Measurements from ENCODE around the gene ROPN1L. TPM values are rescaled to one million over a fixed set of nuclear protein-coding genes. Genes with fewer than 3 reads are reported as not detected.

Gene ROPN1L
- total RNA-seq, 1 experiment from 2014 or later = 7.1 TPM

DNA sequence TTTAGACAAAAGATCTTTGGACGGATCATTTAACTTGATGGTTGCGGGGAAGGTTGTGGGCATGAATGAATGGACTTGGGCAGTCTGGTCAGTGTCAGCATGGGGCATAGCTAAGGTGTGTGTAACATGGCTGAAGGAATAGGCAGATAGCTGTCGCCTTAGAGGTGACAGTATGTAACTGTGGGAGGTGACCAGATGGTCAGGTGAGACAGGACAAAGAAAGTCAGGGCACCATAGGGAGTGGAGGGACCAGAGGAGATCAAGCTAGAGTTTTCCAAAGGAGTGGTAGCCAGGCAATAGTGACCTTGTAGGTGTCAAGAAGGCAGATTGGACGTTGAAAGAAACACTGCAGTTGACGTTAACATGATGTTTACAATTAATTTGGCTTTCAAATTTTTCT is 45.1 kb upstream of the ROPN1L start:
- Histone ChIP-seq H3K27me3 (ENCODE audit: insufficient read depth, low read depth) (no peaks in the 10 kb centered on the region), H3K9me2 (ENCODE audit: insufficient read depth) (no peaks in the 10 kb centered on the region; the same call in 1 of the 2 replicates), H3K4me1 (replicated peaks; ENCODE audit: insufficient read depth) (no peaks in the 10 kb centered on the region), H3K27ac (no peak overlapping the region), H3K36me3 (ENCODE audit: low read depth) (peaks cover 54% of the 10 kb centered on the region), H3K4me3 (no peak overlapping the region), H2AFZ (no peak overlapping the region), H3K9me3 (ENCODE audit: insufficient read depth, low read depth) (no peaks in the 10 kb centered on the region), H3K4me2 (no peak overlapping the region), H3K79me2 (ENCODE audit: low read depth) (no peaks in the 10 kb centered on the region), H4K20me1 (ENCODE audit: insufficient read depth) (peaks cover 7% of the 10 kb centered on the region; the same call in 1 of the 2 replicates), H3F3A (ENCODE audit: insufficient read depth, low read depth) (peaks cover 15% of the 10 kb centered on the region; the same call in 1 of the 2 replicates)
- CTCF ChIA-PET = interaction anchor here (0.6 kb wide), 2 partner anchors 12 to 112 kb away, joined by 4 read pairs; no protein-coding TSS in a partner anchor
- POLR2A ChIA-PET (ENCODE audit: unreplicated experiment) = no interaction called here
- BruUV-seq (replicated peaks) = no TSS peak
- TF ChIP-seq, protein P1, sequence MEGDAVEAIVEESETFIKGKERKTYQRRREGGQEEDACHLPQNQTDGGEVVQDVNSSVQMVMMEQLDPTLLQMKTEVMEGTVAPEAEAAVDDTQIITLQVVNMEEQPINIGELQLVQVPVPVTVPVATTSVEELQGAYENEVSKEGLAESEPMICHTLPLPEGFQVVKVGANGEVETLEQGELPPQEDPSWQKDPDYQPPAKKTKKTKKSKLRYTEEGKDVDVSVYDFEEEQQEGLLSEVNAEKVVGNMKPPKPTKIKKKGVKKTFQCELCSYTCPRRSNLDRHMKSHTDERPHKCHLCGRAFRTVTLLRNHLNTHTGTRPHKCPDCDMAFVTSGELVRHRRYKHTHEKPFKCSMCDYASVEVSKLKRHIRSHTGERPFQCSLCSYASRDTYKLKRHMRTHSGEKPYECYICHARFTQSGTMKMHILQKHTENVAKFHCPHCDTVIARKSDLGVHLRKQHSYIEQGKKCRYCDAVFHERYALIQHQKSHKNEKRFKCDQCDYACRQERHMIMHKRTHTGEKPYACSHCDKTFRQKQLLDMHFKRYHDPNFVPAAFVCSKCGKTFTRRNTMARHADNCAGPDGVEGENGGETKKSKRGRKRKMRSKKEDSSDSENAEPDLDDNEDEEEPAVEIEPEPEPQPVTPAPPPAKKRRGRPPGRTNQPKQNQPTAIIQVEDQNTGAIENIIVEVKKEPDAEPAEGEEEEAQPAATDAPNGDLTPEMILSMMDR (conservative IDR thresholded peaks at IDR 0.05) = no peak
- no peak for TF ChIP-seq EZH2 (IDR thresholded peaks at IDR 0.05; ENCODE audit: low read depth)
- intact Hi-C loops (cut with micrococcal nuclease; ENCODE audit: unreplicated experiment) = loop anchor here (2.0 kb wide), 1 partner anchor 18 kb away; no protein-coding TSS in a partner anchor
- DNase-seq = no peak

DNA sequence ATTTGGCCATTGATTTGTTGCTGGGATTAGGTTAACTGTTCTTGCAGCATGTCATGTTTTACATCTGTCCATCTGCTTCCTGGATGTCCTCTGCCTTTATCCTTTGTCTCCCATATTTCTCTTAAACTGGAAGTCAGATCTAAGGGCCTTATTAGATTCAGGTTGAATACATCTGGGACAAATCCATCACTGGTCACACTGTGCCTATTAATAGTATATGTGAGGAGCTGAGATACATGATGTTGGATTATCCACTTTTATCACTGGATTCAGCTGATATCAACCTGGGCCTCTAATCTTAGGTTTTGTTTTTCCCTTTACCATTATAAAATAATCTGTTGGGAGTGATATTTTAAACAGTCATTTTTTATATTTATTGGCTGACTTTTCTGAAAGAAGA is 41.8 kb upstream of the ROPN1L start:
- no peak for TF ChIP-seq EZH2 (IDR thresholded peaks at IDR 0.05; ENCODE audit: low read depth)
- TF ChIP-seq, protein P1 (conservative IDR thresholded peaks at IDR 0.05) = no peak
- no peaks in the 10 kb centered on the region for H3K4me1 ChIP-seq (replicated peaks; ENCODE audit: insufficient read depth)
- peaks cover 56% of the 10 kb centered on the region for H3K36me3 ChIP-seq (ENCODE audit: low read depth)
- peaks cover 22% of the 10 kb centered on the region for H3F3A ChIP-seq (ENCODE audit: insufficient read depth, low read depth)
- no peaks in the 10 kb centered on the region for H3K79me2 ChIP-seq (ENCODE audit: low read depth)
- no peak overlapping the region for H3K4me2 ChIP-seq
- peaks cover 3% of the 10 kb centered on the region; the same call in 1 of the 2 replicates for H4K20me1 ChIP-seq (ENCODE audit: insufficient read depth)
- no peak overlapping the region for H3K27ac ChIP-seq
- DNase-seq = no peak
- no peak overlapping the region for H2AFZ ChIP-seq
- CTCF ChIA-PET = no interaction called here
- H3K27me3 ChIP-seq (ENCODE audit: insufficient read depth, low read depth) = no peaks in the 10 kb centered on the region
- POLR2A ChIA-PET (ENCODE audit: unreplicated experiment) = no interaction called here
- BruUV-seq (replicated peaks) = no TSS peak
- intact Hi-C loops (cut with micrococcal nuclease; ENCODE audit: unreplicated experiment) = no loop called here
- no peaks in the 10 kb centered on the region; the same call in 1 of the 2 replicates for H3K9me2 ChIP-seq (ENCODE audit: insufficient read depth)
- H3K9me3 ChIP-seq (ENCODE audit: insufficient read depth, low read depth) = no peaks in the 10 kb centered on the region
- no peak overlapping the region for H3K4me3 ChIP-seq

GRCh38 chr5:10400411-10400810 is 41.3 kb upstream of the ROPN1L start:
- intact Hi-C loops (cut with micrococcal nuclease; ENCODE audit: unreplicated experiment) = no loop called here
- H3K9me2 ChIP-seq (ENCODE audit: insufficient read depth) = no peaks in the 10 kb centered on the region; the same call in 1 of the 2 replicates
- peaks cover 56% of the 10 kb centered on the region for H3K36me3 ChIP-seq (ENCODE audit: low read depth)
- no TSS peak for BruUV-seq (replicated peaks)
- no peak overlapping the region for H3K4me2 ChIP-seq
- H3K27ac ChIP-seq = no peak overlapping the region
- H3K27me3 ChIP-seq (ENCODE audit: insufficient read depth, low read depth) = no peaks in the 10 kb centered on the region
- DNase-seq = no peak
- H4K20me1 ChIP-seq (ENCODE audit: insufficient read depth) = peaks cover 3% of the 10 kb centered on the region; the same call in 1 of the 2 replicates
- no peak overlapping the region for H3K4me3 ChIP-seq
- TF ChIP-seq, protein P1 (conservative IDR thresholded peaks at IDR 0.05) = no peak
- TF ChIP-seq EZH2 (IDR thresholded peaks at IDR 0.05; ENCODE audit: low read depth) = no peak
- no peaks in the 10 kb centered on the region for H3K9me3 ChIP-seq (ENCODE audit: insufficient read depth, low read depth)
- no peak overlapping the region for H2AFZ ChIP-seq
- ChIA-PET CTCF (no interaction called here), POLR2A (ENCODE audit: unreplicated experiment) (no interaction called here)
- H3K4me1 ChIP-seq (replicated peaks; ENCODE audit: insufficient read depth) = no peaks in the 10 kb centered on the region
- H3F3A ChIP-seq (ENCODE audit: insufficient read depth, low read depth) = peaks cover 25% of the 10 kb centered on the region
- H3K79me2 ChIP-seq (ENCODE audit: low read depth) = no peaks in the 10 kb centered on the region

Data from PC-9 (cell line).